HepG2 (cell line): ENCODE results near the gene PLS1. TPM values are rescaled to one million over a fixed set of nuclear protein-coding genes. Genes with fewer than 3 reads are reported as not detected.

Experiments used
- BCL6 ChIP-seq: IDR thresholded peaks from 2 replicates; pipeline ENCODE4 v1.6.1; 2016; ENCODE audit warnings: missing genetic modification reagents, missing compliant biosample characterization
- CCAR2 ChIP-seq: fragments of 200-400 bp; formaldehyde crosslinking; optimal IDR thresholded peaks from 2 replicates; pipeline ENCODE3; 2018; ENCODE audit warnings: low read depth, mild to moderate bottlenecking, low read length, moderate library complexity
- CENPBD1 ChIP-seq: sonication (generic); formaldehyde crosslinking; IDR thresholded peaks from 2 replicates; pipeline ENCODE4 v1.8.0; 2022; ENCODE audit warnings: missing genetic modification reagents, low read depth, mild to moderate bottlenecking, borderline replicate concordance
- CENPX ChIP-seq: sonication (generic); formaldehyde crosslinking; IDR thresholded peaks from 2 replicates; pipeline ENCODE4 v1.9.0; 2021; ENCODE audit warnings: mild to moderate bottlenecking, missing genetic modification reagents, moderate library complexity
- GATAD1 ChIP-seq: IDR thresholded peaks from 2 replicates; pipeline ENCODE4 v1.6.1; 2016; ENCODE audit warnings: missing genetic modification reagents, missing compliant biosample characterization
- HES4 ChIP-seq: sonication (generic); formaldehyde crosslinking; IDR thresholded peaks from 2 replicates; pipeline ENCODE4 v1.9.0; 2021; ENCODE audit warnings: mild to moderate bottlenecking, missing genetic modification reagents, borderline replicate concordance
- HOXA5 ChIP-seq: sonication (generic); formaldehyde crosslinking; IDR thresholded peaks from 2 replicates; pipeline ENCODE4 v1.4.0; 2020; ENCODE audit warnings: missing genetic modification reagents
- KLF13 ChIP-seq: sonication (generic); formaldehyde crosslinking; IDR thresholded peaks from 2 replicates; pipeline ENCODE4 v1.4.0; 2020; ENCODE audit warnings: mild to moderate bottlenecking, missing genetic modification reagents
- MATR3 ChIP-seq: sonication (generic); formaldehyde crosslinking; IDR thresholded peaks from 2 replicates; pipeline ENCODE4 v1.4.0; 2020; ENCODE audit warnings: missing genetic modification reagents
- MLLT10 ChIP-seq: sonication (generic); formaldehyde crosslinking; IDR thresholded peaks from 2 replicates; pipeline ENCODE4 v1.4.0; 2020; ENCODE audit warnings: missing genetic modification reagents
- NR2C2 ChIP-seq: sonication (generic); formaldehyde crosslinking; IDR thresholded peaks from 2 replicates; pipeline ENCODE4 v1.4.0; 2020; ENCODE audit warnings: missing genetic modification reagents, mild to moderate bottlenecking, moderate library complexity, borderline replicate concordance
- PAX8 ChIP-seq: sonication (generic); formaldehyde crosslinking; IDR thresholded peaks from 2 replicates; pipeline ENCODE4 v1.8.0; 2022; ENCODE audit warnings: mild to moderate bottlenecking, missing genetic modification reagents, borderline replicate concordance
- POLR2G ChIP-seq: fragments of 200-400 bp; formaldehyde crosslinking; IDR thresholded peaks from 2 replicates; pipeline ENCODE4 v1.6.1; 2018; ENCODE audit warnings: mild to moderate bottlenecking, low read depth, low read length, moderate library complexity
- SAFB2 ChIP-seq: sonication (generic); formaldehyde crosslinking; IDR thresholded peaks from 2 replicates; pipeline ENCODE4 v1.5.1; 2020; ENCODE audit warnings: missing genetic modification reagents, low read depth, mild to moderate bottlenecking, borderline replicate concordance
- SALL2 ChIP-seq: sonication (generic); formaldehyde crosslinking; IDR thresholded peaks from 2 replicates; pipeline ENCODE4 v1.8.1; 2023; ENCODE audit warnings: mild to moderate bottlenecking, missing genetic modification reagents, inconsistent platforms
- SIN3A ChIP-seq: IDR thresholded peaks from 2 replicates; pipeline ENCODE4 v1.6.1; 2011; ENCODE audit warnings: low read depth, mild to moderate bottlenecking, control low read depth, low read length, borderline replicate concordance
- XRCC5 ChIP-seq: fragments of 200-400 bp; formaldehyde crosslinking; optimal IDR thresholded peaks from 2 replicates; pipeline ENCODE3; 2017; ENCODE audit warnings: mild to moderate bottlenecking, low read length
- ZFY ChIP-seq: sonication (generic); formaldehyde crosslinking; IDR thresholded peaks from 2 replicates; pipeline ENCODE4 v1.4.0; 2020; ENCODE audit warnings: missing genetic modification reagents
- ZNF335 ChIP-seq: sonication (generic); formaldehyde crosslinking; IDR thresholded peaks from 2 replicates; pipeline ENCODE4 v1.4.0; 2020; ENCODE audit warnings: missing genetic modification reagents
- ZNF34 ChIP-seq: sonication (generic); formaldehyde crosslinking; IDR thresholded peaks from 2 replicates; pipeline ENCODE4 v1.4.0; 2020; ENCODE audit warnings: mild to moderate bottlenecking, missing genetic modification reagents, borderline replicate concordance
- ZNF354B ChIP-seq: sonication (generic); formaldehyde crosslinking; IDR thresholded peaks from 2 replicates; pipeline ENCODE4 v1.8.0; 2022; ENCODE audit warnings: mild to moderate bottlenecking, missing genetic modification reagents
- ZNF430 ChIP-seq: sonication (generic); formaldehyde crosslinking; IDR thresholded peaks from 2 replicates; pipeline ENCODE4 v1.9.0; 2021; ENCODE audit warnings: mild to moderate bottlenecking, missing genetic modification reagents
- ZNF432 ChIP-seq: sonication (generic); formaldehyde crosslinking; IDR thresholded peaks from 2 replicates; pipeline ENCODE4 v1.5.0; 2020; ENCODE audit warnings: missing genetic modification reagents, mild to moderate bottlenecking, borderline replicate concordance
- ZNF441 ChIP-seq: sonication (generic); formaldehyde crosslinking; IDR thresholded peaks from 2 replicates; pipeline ENCODE4 v1.7.0; 2021; ENCODE audit warnings: missing genetic modification reagents, borderline replicate concordance
- ZNF550 ChIP-seq: sonication (generic); formaldehyde crosslinking; IDR thresholded peaks from 2 replicates; pipeline ENCODE4 v1.4.0; 2020; ENCODE audit warnings: mild to moderate bottlenecking, missing genetic modification reagents, borderline replicate concordance
- ZNF572 ChIP-seq: sonication (generic); formaldehyde crosslinking; IDR thresholded peaks from 2 replicates; pipeline ENCODE4 v1.5.1; 2020; ENCODE audit warnings: mild to moderate bottlenecking, missing genetic modification reagents
- ZNF720 ChIP-seq: sonication (generic); formaldehyde crosslinking; IDR thresholded peaks from 2 replicates; pipeline ENCODE4 v1.4.0; 2020; ENCODE audit warnings: missing genetic modification reagents
- ZNF75D ChIP-seq: sonication (generic); formaldehyde crosslinking; IDR thresholded peaks from 2 replicates; pipeline ENCODE4 v1.8.1; 2023; ENCODE audit warnings: missing genetic modification reagents, mild to moderate bottlenecking, borderline replicate concordance
- ZSCAN20 ChIP-seq: sonication (generic); formaldehyde crosslinking; IDR thresholded peaks from 2 replicates; pipeline ENCODE4 v1.4.0; 2020; ENCODE audit warnings: missing genetic modification reagents, mild to moderate bottlenecking, borderline replicate concordance
- polyA plus RNA-seq, 8 experiments: library from polyadenylated mRNA; depleted of rRNA in 3 of 8; stranded (reverse) in 7 of 8; unstranded in 1 of 8; fragments of >200 nt; fragmentation: Illumina TruSeq in 4 of 8; extraction: Trizol in 4 of 8; gene quantifications; 2 replicates each; pipeline versions ENCODE4 v1.2.1 to v1.2.3, GENCODE V29; 2011 to 2016; ENCODE audit warnings: low read depth in 4 of 8, missing spikeins in 1 of 8, mixed read lengths in 1 of 8; ENCODE audit not compliant: insufficient read depth in 1 of 8
- total RNA-seq, 5 experiments: library from RNA; depleted of rRNA; stranded (reverse); fragments of >200 nt; fragmentation: Illumina TruSeq; extraction: Trizol; gene quantifications; 2 replicates each; pipeline ENCODE4 v1.2.3, GENCODE V29; 2016; ENCODE audit warnings: low read depth in 1 of 5
- TF ChIP-seq, protein P1 (sequence below): sonication (generic); formaldehyde crosslinking; IDR thresholded peaks from 2 replicates; pipeline ENCODE4 v1.5.0; 2020; ENCODE audit warnings: missing genetic modification reagents, mild to moderate bottlenecking, borderline replicate concordance
- TF ChIP-seq, protein P2 (sequence below): sonication (generic); formaldehyde crosslinking; IDR thresholded peaks from 2 replicates; pipeline ENCODE4 v1.4.0; 2020; ENCODE audit warnings: mild to moderate bottlenecking, missing genetic modification reagents

The PLS1 gene
- total and polyA plus RNA-seq, 2 of the 13 experiments (the other 11 are each of a cell fraction or from before 2014, with no cell fraction given): 11.2 to 21.1 TPM

DNA sequence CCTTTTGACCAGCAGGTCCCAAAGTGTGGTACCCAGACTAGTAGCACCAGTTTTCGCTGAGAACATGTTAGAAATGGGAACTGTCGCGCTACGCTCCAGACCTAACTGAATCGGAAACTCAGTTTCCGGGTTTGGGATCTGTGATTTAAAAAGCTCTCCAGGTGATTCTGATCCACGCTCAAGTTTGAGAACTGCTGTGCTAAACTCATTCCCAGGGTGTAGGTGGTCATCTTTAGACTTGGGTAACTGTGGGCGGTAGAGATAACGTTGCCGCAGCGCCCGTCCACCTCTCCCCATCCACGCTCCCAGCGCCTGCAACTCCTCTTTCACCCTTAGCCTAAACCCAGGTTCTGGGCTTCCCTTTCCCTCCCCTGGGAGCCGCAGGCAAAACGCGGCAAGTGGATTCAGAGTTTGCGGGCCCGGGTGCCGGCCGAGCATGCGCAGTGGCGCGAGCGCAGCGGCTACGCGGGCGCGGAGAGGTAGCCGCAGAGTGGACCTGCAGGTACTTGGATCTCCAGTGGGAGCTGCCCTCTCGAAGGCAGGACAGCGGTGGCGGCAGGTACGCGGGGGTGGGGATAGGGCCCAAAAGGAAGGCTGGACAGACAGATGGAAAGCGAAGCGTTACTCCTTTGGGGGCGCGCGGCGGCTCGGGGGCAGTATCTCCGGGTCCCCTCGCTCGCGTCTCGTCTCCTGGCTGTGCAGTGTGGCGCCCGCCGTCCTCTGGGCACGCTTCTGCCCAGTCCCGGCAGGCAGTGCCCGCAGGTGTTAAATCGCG lies at the start of gene PLS1 (continued):
- TF ChIP-seq MATR3: no peak
- TF ChIP-seq CCAR2: peak; percentile 33
- TF ChIP-seq PAX8: peak; percentile 67; the same call in 1 of the 2 replicates
- TF ChIP-seq ZNF550 (CRISPR knock-in tag): no peak
- peak; percentile 66; the same call in 1 of the 2 replicates for TF ChIP-seq ZNF430 (CRISPR knock-in tag)
- peak; percentile 51; the same call in 1 of the 2 replicates for TF ChIP-seq HOXA5 (CRISPR knock-in tag)
- 0 out of 2 replicates have a peak, but pooled peaks have one; percentile 26 for TF ChIP-seq ZNF335 (CRISPR knock-in tag)
- TF ChIP-seq ZNF34 (CRISPR knock-in tag): no peak; the same call in 1 of the 2 replicates
- TF ChIP-seq SAFB2 (CRISPR knock-in tag): no peak
- TF ChIP-seq ZNF720 (CRISPR knock-in tag): no peak
- peak; percentile 28; the same call in 1 of the 2 replicates for TF ChIP-seq NR2C2 (CRISPR knock-in tag)
- no peak for TF ChIP-seq ZNF75D (CRISPR knock-in tag)
- 0 out of 2 replicates have a peak, but pooled peaks have one; percentile 84 for TF ChIP-seq HES4
- TF ChIP-seq, protein P1, sequence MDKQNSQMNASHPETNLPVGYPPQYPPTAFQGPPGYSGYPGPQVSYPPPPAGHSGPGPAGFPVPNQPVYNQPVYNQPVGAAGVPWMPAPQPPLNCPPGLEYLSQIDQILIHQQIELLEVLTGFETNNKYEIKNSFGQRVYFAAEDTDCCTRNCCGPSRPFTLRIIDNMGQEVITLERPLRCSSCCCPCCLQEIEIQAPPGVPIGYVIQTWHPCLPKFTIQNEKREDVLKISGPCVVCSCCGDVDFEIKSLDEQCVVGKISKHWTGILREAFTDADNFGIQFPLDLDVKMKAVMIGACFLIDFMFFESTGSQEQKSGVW (CRISPR knock-in tag): no peak
- TF ChIP-seq GATAD1 (CRISPR knock-in tag): peak; percentile 73
- no peak for TF ChIP-seq BCL6
- no peak for TF ChIP-seq ZNF432
- peak; percentile 48; the same call in 1 of the 2 replicates for TF ChIP-seq SALL2 (CRISPR knock-in tag)
- peak; percentile 95 for TF ChIP-seq XRCC5
- no peak for TF ChIP-seq CENPX (CRISPR knock-in tag)
- TF ChIP-seq ZSCAN20 (CRISPR knock-in tag): 0 out of 2 replicates have a peak, but pooled peaks have one; percentile 63
- peak; percentile 44 for TF ChIP-seq ZFY (CRISPR knock-in tag)
- peak; percentile 96 for TF ChIP-seq POLR2G
- peak; percentile 75; the same call in 1 of the 2 replicates for TF ChIP-seq SIN3A
- peak; percentile 80 for TF ChIP-seq ZNF572 (CRISPR knock-in tag)
- TF ChIP-seq CENPBD1: no peak; the same call in 1 of the 2 replicates
- TF ChIP-seq ZNF354B (CRISPR knock-in tag): 0 out of 2 replicates have a peak, but pooled peaks have one; percentile 20
- TF ChIP-seq ZNF441 (CRISPR knock-in tag): peak; percentile 21; the same call in 1 of the 2 replicates
- no peak for TF ChIP-seq KLF13 (CRISPR knock-in tag)
- TF ChIP-seq MLLT10: no peak
- TF ChIP-seq, protein P2, sequence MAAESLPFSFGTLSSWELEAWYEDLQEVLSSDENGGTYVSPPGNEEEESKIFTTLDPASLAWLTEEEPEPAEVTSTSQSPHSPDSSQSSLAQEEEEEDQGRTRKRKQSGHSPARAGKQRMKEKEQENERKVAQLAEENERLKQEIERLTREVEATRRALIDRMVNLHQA (CRISPR knock-in tag): no peak
